Measurements from ENCODE around the gene LDLR.
"Not testable (repeated sequence)": the region's sequence is repeated elsewhere in the genome, so short reads cannot be mapped to it uniquely, and the experiment has no call there.

LDLR gene

DNA sequence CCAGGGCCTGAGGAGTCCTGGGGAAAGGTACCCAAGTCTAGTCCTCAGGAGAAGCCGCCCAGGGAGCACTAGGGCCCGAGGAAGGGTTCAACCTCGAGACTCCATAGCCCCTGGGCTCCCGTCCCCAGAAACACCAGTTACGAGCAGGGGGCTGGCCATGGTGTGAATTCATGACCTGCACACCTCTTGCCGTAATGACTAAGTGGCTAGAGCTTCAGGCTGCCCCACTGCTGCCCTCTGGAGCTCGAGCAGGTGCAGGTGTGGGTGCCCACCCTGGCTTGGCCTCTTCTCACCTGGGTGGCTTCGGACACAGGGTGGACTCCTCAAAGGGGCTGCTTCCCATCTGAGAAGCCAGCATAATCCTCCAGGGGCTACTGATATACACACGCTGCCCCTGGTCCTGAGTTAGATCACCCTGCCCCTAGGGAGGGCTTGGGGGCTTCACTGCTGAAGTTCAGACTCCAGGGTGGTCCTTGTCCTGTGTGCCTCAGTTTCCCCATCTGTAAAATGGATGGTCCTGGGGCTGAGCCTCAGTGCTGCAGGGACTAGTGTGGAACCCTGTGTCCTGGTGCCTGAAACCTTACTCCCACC, 52.8 kb downstream of the LDLR start:
- DNase-seq (ENCODE audit: low spot score): no peak

DNA sequence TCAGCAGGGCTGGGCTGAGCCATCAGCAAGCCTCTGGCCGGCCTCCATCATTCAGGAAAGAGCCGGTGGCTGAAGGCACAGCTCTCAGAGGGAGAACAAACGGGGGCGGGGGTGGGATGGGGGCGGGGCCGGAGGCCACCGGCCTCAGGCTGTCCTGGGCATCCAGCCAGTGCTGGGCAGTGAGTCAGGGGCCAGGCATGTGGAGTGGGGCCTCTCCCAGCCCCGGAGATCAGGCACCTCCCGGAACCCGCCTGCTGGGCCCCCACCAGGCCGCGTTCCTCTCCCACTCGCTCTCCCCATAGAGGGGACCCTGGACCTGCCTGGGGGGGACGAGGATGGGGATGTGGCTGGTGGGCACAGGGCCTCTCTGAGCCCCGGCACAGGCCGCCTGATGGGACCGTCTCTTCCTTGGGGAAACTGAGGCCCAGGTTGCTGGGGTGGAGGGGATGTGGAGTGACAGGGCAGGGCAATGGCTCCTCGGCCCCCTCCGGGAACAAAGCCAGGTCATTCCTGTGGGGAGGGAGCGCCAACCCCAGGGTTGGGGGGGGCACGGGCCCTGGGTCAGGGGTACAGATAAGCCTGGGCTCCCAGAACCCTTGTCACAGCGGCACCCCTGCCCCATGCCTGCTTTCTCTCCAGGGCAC, 53.4 kb downstream of the LDLR start:
- DNase-seq (ENCODE audit: low spot score): peak; percentile 78

DNA sequence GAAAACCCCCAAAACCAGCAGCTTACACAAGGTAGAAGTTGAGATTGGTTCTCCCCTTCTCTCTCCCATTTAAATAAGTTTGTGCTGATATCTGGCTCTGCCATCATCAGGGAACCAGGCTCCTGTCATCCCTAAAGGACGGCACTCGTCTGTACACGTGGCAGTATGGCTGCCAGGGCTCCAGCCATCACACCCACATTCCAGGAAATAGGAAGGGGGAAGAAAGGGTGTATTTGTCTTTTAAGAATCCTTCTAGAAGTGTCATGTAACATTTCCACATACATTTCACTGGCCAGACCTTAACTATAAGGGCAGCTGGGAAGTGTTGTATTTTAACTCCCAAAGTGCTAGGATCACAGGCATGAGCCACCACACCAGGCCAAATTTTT, 56.3 kb downstream of the LDLR start:
- DNase-seq (ENCODE audit: low spot score): no peak

DNA sequence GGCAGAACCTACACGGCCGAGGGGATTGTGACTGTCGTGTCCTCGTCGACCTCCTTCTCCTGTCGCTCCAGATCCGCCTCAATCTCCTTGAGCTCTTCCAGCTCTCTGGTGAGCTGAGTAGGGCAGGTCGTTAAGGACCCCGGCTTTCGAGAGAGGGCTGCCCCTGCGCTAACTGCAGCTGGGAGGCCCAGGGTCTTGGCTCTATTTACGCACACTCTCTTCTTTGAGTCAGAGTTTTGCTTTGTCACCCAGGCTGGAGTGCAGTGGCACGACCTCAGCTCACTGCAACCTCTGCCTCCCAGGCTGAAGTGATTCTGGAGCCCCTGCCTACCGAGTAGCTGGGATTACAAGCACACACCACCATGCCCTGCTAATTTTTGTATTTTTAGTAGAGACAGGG, 58.7 kb downstream of the LDLR start:
- DNase-seq (ENCODE audit: low spot score): no peak

DNA sequence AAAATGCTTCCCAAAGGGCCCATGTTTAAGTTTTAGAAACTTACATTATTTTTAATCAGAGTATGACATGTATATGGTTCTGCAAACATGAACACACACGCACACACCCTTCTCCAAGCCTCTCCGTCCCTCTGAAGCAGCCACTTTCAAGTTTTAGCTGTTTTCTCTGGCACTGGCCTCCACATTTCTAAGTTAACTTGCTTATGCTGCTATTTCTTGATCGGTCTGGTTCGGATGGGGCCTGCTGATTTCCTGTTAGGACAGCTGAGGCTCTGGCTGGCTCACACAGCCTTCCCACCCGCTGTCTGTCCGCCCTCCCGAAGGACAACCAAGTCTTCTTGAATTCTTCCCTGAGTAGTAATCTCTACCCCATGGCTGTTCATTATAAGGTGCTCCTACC, 61.9 kb downstream of the LDLR start:
- DNase-seq (ENCODE audit: low spot score): no peak

DNA sequence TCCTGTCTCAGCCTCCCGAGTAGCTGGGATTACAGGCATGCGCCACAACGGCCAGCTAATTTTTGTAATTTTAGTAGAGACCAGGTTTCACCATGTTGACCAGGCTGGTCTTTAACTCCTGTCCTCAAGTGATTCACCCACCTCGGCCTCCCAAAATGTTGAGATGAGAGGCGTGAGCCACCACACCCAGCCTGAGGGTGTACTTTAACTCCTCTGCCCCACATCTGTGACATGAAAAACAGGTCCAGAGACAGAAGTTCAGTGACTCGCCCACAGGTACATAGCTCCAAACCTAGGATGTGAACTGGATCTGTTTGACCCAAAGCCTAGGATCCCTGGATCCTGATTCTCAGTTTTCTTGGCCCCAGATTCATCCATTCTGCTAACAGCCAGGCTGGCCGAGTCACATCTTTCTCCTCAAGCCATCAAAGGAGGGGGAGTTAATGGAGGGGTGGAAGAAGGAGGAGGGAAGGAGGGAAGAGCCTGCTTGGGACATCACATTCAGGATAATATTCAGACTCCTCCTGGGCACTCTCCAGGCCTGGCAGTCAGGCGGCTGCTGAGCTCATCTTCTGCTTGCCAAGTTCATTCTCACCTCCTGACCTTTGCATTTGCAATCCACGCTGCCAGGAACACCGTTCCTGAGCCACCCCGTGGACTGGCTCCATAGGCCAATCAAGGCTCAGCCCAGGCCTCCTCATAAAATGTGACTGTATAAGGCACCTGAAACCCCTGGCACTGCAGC, 63.2 kb downstream of the LDLR start:
- no peak for DNase-seq (ENCODE audit: low spot score)

DNA sequence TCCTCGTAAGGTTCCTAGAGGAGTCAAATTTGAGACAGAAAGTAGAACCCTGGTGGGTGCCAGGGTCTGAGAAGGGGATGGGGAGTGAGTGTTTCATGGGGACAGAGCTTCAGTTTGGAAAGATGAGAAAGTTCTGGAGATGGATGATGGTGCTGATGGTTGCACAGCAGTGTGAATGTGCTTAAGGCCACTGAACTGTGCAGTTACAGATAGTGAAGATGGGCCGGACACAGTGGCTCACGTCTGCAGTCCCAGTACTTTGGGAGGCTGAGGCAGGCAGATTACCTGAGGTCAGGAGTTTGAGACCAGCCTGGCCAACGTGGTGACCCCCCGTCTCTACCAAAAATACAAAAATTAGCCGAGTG, 65.4 kb downstream of the LDLR start:
- DNase-seq (ENCODE audit: low spot score): no peak

DNA sequence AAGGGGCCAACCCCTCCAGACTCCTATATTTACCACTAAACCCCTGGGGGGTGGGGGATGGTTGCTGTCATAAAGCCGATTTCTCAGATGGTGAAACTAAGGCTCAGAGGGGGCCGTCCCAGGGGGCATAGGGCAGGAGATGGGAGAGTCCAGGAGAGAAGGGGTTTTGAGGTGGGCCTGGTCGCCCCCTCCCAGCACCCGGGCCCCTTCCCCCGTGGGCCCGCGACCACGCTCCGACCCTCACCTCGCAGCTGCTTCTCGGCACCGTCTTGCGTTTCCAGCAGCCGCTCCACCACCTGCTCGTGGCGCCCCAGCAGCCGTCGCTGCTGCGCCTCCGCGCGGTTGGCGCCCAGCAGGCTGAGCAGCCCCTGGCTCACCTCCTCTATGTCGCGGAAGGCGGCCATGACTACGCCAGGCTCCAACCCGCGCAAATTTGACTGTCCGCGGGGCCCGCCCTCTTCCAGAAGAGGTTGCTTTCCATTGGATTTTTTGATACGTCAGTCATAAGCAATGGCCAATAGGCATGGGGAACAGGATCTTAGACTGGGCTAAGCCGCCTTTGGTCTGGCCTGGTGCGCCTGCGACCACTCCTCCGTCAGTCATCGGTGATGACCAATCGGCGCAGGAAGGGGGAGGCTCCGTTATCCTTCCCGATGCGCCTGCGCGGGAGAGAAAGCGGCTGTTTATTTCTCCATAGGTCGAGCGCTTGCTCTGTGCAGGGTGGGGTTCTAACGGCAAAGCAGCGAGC, 66.3 kb downstream of the LDLR start, which contains the start of gene SPC24:
Gene SPC24, minus strand, starts transcription at position 410 of the 748 bp plus-strand sequence. Its CDS starts 6 bp downstream, at position 404.
- DNase-seq (ENCODE audit: low spot score): peak; percentile 99

DNA sequence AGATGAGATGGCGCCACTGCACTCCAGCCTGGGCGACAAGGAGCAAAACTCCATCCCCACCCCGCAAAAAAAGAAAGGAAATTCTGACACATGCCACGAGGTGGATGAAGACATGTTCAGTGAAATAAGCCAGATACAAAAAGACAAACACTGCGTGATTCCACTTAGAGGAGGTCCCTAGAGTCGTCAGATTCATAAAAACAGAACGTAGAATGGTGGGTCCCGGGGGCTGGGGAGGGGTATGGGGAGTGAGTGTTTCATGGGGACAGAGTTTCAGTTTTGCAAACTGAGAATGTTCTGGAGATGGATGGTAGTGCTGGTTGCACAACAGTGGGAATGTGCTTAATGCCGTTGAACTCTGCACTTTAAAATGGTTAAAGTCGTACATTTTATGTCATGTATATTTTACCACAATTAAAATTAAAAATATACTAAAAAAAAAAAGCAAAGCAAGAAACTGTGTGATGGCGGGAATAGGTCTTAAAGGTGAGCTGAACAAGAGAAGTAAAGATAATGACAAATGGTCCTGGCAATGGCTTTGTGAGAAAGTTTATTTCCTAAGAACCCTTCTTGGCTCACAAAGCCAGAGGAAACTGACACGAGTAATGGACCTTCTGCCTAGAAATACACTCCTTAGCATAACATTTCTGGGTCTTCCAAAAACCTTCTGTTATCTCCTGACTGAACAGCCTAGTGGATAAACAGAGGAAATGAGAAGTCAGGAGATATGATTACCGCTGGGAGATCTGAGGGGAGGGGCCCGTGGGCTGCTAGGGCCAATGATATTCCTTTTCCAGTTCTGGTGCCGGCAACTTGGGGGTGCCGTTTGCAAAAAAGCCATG, 70.6 kb downstream of the LDLR start:
- DNase-seq (ENCODE audit: low spot score): no peak

DNA sequence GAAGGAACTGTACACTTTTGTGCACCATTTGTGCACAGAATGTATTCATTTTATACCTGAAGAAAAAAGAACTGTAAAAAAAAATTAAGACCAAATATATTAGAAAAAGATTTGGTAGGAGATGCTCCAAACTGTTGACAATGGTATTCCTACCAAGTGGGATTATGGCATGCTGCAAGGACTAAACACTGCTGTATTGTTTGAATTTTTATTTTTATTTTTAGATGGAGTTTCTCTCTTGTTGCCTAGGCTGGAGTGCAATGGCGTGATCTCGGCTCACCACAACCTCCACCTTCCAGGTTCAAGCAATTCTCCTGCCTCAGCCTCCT, 71.1 kb downstream of the LDLR start:
- DNase-seq (ENCODE audit: low spot score): not testable (repeated sequence)

DNA sequence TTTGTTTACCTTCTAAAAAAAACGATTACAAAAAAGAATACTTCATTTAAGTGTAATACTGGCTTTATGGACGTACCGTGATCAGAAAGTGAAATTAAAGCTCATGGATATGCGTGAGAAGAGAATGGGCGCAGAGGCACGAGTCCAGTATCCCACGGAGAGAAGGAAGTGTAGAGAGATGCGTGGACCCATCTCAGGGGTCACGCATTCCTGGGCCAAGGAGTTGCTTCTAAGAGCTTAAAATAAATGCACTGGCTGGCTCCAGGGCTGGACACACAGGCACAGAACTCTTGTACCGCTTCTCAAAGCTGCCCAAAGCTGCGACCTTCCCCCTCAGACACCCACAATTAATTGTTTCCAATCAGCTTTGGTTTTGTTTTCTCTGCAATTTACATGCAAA, 75.0 kb downstream of the LDLR start:
- no peak for DNase-seq (ENCODE audit: low spot score)

DNA sequence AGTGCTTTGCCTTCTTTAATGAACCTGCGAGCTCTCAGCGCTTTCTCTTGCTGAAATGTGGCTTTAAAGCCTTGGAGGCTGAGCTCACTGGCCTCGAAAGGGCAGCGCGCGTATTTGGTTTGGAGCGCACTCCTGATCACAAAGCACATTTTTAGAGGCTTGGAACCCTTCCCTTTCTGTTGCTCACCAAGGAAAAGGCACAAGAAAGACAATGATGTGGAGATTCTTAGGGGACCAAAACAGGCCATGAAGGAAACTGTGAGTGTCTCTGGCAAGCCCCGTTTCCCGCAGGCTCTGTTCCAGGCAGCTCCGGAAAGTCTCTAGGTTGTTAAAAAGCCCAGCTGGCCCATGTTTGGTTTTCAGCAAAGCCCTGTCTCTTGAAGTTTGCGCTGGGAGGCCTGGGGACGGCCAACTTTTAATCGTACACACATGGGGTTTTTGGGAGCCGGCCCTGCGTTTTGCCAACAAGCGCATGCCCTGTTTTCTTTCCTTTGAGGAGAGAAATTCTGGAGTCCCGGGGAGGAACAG, 75.7 kb downstream of the LDLR start:
- no peak for DNase-seq (ENCODE audit: low spot score)

DNA sequence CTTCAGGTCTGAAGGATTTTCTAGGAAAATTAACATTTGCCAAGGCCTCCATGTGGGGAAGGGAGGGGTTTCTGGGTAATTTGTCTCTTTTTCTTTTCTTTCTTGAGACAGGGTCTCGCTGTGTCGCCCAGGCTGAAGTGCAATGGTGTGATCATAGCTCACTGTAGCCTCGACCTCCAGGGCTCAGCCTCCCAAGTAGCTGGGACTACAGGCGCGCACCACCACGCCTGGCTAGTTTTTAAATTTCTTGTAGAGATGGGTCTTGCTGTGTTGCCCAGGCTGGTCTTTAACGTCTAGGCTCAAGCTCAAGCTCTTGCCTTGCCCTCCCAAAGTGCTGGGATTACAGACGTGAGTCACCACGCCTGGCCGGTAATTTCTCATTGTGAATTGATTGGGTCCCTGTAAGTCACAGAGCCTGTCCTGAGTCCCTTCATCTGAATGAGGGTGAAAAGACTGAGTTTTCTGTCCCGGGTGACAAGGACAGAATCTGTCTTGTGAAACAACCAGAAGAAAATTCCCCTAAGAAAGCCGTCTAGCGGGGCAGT, 76.3 kb downstream of the LDLR start:
- DNase-seq (ENCODE audit: low spot score): no peak

DNA sequence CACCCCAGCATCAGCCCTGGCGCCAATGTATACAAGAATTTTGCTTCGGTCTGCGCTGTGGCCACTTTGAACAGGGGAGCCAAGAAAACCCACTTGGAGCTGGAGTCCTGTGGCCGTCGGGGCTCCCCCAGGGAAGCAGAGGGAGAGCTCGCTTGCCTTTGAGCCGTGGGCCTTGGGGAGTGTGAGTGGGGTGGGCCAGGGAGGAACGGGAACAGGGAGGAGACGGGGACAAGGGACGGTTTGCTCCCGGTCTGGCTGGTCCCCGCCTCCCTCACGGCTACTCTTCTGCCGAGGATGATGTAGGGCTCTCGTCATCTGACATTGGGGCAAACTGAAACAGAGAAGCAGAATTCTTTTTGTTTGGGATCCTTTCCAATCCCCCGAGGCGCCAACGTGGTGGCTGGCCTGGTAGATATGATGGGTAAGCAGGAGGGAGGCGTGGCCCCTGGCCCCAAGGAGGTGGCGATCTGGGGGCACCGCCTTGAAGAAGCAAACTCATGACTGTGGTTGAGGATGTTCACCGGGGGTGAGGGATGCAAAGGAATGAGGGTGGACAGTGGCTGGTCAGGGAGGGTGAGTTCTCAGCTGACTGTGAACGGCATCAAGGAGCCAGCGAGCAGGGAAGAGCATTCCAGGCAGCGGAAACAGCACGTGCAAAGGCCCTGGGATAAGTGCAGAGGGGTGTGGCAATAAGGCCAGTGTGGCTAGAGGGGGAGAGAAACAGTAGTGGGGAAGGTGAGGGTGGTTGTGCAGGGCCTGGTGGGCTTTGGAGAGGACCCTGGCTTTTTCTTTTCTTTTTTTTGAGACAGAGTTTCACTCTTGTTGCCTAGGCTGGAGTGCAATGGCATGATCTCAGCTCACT, 77.2 kb downstream of the LDLR start:
- no peak for DNase-seq (ENCODE audit: low spot score)

DNA sequence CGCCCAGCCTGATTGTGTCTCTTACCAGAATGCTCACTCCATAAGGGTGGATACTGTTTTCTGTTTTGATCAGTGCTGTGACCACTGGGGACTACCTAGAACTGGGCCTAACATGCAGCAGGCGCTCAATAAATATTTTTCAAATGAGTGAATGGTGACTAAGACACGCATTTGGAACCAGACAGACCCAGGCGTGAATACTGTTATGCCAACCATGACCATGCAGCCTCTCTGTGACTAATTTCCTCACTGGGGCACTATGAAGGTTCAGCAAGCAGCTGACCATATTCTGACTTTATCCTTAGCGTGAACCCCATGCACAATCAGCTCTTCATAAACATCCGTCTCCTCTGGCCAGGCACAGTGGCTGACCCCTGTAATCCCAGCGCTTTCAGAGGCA, 79.3 kb downstream of the LDLR start:
- peak; percentile 95 for DNase-seq (ENCODE audit: low spot score)

DNA sequence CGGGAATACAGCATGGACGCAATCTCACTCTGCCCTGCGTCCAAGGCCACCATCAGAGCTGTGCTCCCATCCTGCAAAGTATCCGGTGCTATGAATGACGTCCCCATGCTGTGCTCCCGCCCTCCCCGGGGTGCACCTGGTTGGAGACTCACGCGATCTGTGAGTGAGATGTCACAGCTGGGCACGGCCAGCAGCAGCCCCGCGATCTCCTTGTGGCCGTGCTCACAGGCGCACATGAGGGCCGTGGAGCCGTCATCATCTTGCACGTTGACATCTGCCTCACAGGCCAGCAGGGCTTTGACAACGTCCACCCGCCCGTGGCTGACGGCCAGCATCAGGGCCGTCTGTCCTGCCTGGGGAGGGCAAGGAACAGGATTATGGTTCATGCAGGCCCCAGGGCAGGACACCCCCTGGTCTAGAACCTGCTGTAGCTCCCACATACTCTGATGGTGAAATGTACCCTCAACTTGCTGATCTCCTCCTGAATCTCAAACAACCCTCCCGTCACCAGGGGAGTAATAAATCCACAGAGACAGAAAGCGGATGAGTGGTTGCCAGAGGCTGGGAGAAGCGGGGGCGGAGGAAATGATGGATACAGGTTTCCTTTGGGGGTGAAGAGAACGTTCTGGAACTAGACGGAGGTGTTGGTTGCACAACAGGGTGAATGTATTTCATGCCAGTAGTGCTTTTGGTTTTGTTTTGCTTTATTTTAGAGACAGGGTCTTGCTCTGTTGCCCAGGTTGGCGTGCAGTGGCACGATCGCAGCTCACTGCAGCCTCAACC, 80.8 kb downstream of the LDLR start:
- DNase-seq (ENCODE audit: low spot score): no peak

DNA sequence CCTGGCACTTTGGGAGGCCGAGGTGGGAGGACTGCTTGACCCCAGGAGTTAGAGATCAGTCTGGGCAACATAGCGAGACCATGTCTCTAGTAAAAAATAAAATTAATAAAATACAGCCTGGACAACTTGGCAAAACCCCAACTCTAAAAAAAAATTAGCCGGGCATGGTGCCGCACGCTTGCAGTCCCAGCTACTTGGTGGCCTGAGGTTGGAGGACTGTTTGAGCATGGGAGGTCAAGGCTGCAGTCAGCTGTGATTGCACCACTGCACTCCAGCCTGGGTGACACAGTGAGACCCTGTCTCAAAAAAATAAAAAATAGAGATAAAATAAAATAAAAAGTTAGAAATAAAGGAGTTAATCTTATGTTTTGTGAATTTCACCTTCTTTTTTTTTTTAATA, 81.9 kb downstream of the LDLR start:
- DNase-seq (ENCODE audit: low spot score): no peak

DNA sequence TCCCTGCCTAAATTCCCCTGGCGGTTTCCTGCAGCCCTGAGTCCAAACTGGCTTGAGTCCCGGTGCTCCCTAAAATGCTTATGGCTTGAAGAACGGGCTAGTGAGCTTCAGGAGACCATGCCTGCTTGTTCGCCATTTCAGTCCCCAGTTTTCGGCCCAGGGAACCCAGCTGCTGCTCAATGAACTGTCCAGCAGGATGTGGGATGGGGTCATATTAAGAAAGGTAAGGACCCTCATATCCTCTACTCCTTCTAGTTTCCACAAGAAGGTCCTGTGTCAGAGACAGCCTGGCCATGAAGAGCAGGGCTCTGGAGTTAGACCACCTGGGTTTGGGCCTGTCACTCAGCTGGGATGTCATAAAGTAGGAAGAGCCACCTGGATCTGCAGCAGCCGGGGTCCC, 83.3 kb downstream of the LDLR start:
- no peak for DNase-seq (ENCODE audit: low spot score)

DNA sequence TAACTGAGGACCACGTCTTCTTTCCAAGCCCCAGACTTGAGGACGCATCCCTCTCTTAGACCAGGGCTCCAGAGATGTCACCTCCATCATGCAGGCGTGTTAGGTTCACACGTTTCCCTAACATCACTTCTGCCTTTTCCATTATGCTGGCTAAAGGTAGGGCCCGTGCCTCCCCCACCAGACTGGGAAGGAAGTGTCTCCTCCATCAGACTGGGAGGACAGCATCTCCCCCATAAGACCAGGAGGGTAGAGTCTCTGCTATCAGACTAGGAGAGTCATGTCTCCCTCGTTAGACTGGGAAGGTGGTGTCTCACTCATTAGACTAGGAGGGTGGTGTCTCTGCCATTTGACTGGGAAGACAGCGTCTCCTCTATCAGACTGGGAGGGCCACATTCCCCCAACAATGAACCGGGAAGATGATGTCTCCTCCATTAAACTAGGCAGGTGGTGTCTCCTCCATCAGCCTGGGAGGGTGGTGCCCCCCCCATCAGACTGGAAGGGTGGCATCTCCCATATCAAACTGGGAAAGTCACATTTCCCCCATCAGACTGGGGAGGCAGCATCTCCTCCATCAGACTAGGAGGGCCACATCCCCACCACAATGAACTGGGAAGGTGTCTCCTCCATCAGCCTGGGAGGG, 84.4 kb downstream of the LDLR start:
- no peak for DNase-seq (ENCODE audit: low spot score)
